GM19239 (cell line): ENCODE data around the gene B3GLCT.
"Not testable (repeated sequence)": the region's sequence is repeated elsewhere in the genome, so short reads cannot be mapped to it uniquely, and the experiment has no call there.

ENCODE experiments used
- DNase-seq: peaks from one replicate; pipeline ENCODE4 v3.0.0; 2011; ENCODE audit warnings: low spot score; ENCODE audit not compliant: insufficient read length
- FAIRE-seq: peaks from 2 replicates; lab custom pipeline; 2011; peaks lifted over from hg19 to GRCh38; lab: Jason Lieb, UNC

Gene B3GLCT

DNA sequence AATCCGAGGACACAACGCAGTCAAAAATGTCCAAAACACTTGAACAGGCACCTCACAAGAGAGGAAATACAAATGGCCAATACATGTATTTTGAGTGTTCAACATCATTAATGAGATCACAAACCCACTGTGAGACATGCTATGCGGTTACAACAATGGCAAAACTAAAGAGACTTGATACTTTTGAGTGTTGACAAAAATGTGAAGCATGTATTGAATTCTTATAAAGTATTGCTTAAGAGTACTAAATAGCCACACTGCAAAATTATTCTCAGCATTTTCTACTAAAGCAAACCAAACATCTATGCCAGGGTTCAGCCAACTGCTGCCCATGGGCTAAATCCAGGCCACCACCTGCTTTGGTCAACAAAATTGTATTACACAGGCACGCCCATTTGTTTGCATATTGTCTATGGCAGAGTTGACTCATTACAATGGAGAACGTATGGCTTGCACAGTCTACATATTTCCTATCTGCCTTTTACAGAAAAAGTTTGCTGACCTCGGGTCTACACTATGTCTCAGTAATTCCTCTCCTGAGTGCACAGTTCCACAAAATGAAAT, 135.3 kb downstream of the B3GLCT start:
- FAIRE-seq (no peak), DNase-seq (no peak)

DNA sequence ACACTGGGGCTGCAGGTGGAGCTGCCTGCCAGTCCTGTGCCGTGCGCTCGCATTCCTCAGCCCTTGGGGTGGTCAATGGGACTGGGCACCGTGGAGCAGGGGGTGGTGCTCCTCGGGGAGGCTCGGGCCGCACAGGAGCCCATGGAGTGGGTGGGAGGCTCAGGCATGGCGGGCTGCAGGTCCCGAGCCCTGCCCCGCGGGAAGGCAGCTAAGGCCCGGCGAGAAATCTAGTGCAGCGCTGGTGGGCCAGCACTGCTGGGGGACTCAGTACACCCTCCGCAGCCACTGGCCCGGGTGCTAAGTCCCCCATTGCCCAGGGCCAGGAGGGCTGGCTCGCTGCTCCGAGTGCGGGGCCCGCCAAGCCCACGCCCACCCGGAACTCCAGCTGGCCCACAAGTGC, 139.8 kb downstream of the B3GLCT start:
- FAIRE-seq, DNase-seq: not testable (repeated sequence)

DNA sequence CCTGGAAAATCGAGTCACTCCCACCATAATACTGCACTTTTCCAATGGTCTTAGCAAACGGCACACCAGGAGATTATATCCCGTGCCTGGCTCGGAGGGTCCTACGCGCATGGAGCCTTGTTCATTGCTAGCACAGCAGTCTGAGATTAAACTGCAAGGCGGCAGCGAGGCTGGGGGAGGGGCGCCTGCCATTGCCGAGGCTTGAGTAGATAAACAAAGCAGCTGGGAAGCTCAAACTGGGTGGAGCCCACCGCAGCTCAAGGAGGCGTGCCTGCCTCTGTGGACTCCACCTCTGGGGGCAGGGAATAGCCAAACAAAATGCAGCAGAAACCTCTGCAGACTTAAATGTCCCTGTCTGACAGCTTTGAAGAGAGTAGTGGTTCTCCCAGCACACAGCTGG, 141.1 kb downstream of the B3GLCT start:
- FAIRE-seq = not testable (repeated sequence)

DNA sequence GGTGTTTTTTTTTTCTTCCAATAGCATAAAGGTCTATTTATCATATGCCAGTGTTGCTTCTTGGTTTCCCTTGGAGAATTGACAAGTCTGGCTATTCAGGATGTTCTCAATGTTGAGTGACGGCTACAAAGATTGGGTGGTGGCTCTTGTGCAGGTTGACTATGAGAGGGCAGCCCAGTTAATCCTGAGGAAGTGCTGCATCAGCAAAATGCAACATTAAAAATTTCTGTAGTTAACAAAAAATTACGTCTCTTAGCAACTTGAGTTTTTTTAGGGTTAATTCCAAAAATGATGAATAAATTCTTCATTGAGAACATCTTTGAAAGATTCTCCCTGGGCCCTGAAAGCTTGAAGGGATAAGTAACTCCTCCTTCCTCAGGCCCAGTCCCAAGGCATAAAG, 147.1 kb downstream of the B3GLCT start:
- FAIRE-seq (no peak), DNase-seq (no peak)

More for the DNA sequence above, 141.1 kb downstream of the B3GLCT start:
- not testable (repeated sequence) for DNase-seq

DNA sequence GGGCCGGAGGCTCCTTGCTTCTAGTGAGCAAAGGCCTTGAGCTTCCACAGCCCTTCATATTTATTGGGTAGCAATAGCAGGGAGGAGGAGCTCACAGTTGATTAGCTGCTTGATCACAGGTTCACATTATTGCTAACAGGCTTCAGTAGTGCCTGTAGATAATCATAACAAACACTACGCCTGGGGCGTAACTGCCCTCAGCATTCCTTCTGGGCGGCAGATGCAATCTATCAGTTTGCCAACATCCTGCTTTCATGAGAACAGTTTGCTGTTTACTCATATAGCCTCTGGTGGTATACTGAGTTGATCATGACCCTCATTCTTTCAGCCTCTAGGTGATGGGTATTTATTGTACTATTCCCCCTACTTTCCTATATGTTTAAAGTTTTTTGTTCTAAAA, 149.4 kb downstream of the B3GLCT start:
- no peak for FAIRE-seq
- DNase-seq = no peak

DNA sequence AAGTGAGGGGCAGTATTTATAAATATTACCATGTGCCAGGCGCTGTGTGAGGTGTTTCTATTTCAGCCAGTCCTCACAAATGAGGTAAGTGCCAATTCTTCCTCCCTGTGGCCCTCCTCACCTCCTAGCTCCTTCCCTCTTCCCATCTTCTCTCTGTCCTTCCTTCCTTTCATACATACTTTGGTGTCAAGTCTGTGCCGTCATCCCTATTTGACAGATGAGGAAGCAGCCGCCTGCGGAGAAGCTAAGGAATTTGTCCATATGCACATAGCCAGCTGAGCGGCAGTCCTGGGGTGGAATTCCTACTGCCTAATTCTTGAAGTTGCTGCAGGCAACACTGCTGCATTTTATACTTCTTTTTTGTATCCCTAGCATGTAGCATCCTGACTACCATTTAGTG, 150.8 kb downstream of the B3GLCT start:
- DNase-seq (no peak), FAIRE-seq (no peak)

DNA sequence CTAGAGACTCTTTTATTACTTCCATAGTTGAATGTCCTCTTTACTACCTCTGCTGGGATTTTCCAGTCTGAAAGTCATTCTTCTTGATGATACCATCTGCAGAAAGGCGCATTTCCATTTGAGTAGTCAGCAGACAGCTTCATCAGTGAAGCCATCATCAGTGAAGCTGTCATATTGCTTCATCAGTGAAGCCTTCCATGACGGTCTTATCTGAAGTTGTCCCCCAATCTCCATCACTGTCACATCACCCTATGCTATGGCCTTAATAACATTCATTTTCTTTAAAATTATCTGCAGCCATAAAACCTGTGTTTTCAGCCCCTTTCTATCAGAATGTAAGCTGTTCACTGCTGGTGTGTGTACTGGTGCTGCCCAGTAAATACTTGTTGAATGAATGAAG, 151.6 kb downstream of the B3GLCT start:
- FAIRE-seq (no peak), DNase-seq (no peak)

DNA sequence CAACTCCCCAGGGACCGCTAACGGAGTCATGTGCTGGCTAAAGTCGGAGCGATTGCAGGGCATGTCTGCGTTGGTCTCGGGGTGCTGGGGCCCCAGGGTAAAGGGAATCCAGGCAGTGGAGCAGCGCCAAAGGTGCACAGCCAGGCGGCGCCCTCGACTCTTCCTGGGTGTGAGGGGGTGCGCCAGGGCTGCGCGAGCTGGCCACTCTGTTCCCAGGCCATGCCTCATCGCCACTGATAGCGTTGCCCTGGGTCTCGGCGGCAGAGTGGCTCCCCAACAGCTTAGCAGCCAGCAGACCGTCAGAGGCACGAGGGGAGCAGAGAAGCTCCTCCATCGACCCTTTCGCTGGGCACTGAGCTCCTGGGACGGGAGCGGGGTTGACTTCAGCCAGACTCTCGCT, 152.7 kb downstream of the B3GLCT start:
- DNase-seq (no peak), FAIRE-seq (no peak)

DNA sequence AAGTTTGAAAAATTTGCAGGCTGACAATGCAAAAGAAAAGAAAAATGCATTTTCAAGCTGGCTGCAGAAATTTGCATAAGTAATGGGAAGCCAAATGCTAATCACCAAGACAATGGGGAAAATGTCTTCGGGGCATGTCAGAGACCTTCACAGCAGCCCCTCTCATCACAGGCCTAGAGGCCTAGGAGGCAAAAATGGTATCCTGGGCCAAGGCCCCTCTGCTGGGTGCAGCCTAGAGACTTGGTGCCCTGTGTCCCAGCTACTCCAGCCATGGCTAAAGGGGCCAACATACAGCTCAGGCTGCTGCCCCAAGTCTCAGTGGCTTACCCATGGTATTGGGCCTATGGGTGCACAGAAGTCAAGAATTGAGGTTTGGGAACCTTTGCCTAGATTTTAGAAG, 155.2 kb downstream of the B3GLCT start:
- DNase-seq (no peak), FAIRE-seq (no peak)

DNA sequence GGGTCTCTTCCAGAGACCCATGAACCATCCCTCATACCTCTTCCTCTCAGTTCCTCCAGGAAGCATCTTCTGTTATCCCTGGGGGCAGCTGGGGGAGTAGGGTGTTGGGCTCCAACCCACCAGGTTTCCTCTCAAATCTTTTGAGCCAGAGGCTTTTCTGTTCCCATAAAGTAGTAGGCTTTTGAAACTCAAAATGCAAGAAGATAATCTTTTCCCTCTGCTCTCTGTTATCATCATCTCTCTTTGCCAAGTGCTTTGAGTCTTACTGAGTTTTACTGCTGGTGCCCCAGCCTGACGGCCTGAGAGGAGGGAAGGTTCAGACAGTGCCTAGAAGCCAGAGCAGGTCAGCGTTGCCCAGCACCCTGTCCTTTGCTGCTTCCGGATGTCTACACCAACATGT, 157.2 kb downstream of the B3GLCT start:
- FAIRE-seq (no peak), DNase-seq (no peak)

DNA sequence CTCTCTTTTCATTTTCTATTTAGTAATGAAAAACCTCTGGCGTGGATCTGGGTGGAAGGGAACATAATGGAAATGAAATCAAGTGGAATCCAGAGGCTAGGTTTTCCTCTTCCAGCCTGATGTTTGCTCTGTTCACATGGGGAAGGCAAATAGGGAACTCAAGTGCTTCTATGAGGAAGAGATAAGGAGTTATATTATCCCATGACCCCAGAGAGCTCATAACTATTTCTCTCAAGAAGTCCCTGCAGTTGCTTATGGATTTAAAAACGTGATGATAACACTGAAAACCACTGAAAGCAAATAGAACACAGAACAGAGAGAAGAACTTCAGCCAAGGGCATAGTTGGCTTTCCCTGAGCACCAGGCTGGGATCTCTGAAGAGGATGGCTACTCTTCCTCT, 157.8 kb downstream of the B3GLCT start:
- no peak for DNase-seq
- no peak for FAIRE-seq

DNA sequence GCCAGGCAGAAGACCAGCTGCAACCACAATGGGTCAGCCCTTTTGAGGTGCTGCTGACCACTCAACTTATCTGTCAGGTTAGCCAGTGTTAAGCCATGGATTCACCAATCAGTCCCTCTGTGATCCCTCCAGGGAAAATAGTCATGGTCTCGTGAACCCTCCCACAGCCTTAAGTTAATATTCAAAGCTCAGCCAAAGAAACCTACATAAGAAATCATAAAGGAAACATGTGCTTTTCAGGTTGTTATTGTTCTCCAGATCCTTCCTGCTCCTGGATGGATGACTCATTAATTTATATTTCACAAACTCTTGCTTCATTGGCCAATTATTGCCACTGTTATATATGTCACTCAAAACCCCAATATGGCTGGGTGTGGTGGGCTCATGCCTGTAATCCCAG, 161.9 kb downstream of the B3GLCT start:
- no peak for FAIRE-seq

DNA sequence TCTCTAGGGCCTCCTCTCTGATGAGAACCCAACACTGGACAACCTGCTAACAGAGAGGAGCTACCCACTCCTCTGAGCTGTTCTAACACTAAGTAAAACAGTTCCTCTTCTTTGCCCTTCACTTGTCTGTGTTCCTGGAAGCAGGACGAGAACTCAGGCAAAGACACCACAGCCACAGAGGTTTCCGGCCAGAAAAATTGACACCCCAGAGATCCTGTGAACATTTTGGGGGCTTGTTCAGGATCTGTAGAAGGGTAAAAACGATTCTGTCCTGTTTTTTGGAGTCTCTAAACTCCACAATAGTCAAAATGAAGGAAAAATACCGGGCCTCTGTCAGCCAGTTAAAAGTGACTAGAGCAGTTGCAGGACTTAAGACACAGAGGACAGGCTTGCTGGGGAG, 165.9 kb downstream of the B3GLCT start:
- FAIRE-seq = no peak

More for the DNA sequence above, 161.9 kb downstream of the B3GLCT start:
- DNase-seq = no peak

DNA sequence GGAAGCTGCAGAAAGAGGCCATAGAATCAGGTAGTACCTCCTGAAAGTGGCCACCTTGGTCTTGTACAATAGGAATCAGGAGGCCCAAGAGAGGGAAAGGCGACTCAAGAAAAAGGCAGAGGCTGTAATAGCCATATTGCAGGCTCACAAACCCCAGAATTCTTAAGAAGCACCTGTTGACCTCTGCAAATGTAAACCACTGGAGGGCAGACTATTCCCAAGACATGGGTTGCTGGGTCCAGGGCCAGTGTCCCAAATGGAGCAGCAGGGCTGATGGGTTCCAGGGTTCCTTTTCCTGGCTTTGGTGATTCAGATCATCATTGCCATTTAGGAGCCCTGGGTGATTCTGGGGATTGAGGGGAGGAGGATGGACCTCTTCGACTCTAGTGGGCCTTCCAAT, 167.6 kb downstream of the B3GLCT start:
- DNase-seq = no peak
- FAIRE-seq = no peak

More for the DNA sequence above, 165.9 kb downstream of the B3GLCT start:
- no peak for DNase-seq

DNA sequence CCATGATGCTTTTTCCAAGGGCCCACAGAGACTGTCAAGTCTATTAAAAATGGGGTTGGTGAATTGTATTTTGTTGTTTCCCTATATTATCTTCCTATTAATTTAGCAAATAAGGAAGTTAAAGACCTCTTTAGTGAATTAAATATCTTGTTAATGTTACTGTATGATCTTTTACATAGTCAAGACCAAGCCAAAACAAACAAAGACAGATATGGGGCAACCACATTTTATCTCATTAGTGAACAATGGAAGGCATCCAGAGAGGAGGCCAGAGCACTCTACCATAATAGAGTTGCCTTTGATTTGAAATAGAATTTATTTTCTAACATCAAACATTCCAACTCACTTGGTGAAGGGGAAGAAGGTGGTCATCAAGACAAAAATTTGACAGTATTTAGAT, 169.4 kb downstream of the B3GLCT start:
- DNase-seq (no peak), FAIRE-seq (no peak)

DNA sequence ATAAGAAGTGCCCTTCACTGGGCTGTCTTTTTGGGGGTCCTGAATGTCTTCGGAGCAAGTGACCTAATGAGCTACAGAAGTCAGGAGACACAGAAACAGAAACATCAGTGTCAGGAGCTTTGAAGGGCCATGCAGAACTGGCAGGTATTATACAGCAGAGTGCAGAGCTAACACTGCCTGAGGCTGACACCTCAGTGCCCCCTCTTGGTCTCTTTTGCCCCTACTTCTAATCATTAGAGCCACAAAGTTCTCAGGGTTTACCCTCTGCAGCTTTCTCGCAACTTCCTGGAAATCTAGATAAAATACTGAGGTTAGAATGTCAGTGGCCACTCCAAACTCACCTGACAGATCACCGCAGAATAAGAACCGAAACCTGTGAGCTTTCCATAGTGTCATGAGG, 172.7 kb downstream of the B3GLCT start:
- no peak for FAIRE-seq
- DNase-seq = no peak

DNA sequence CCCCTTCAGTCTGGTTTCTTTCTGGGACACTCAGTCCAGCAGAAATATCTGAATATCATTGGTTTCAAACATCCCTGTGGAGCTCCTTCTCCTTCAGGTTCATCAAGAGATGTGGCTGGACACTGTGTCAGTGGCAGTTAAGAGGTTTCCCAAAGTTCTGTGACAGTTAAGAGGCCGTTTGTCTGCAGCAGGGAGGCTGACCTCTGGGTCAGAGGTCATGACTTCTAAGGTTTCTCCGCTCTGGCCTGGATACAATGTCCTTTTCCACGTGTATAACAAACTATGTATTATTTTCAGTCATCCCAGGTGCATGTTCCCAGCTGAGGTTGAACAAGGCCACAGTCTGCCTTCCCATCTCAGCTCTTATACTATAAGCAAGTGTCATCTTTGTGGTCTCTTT, 174.9 kb downstream of the B3GLCT start:
- FAIRE-seq = no peak

DNA sequence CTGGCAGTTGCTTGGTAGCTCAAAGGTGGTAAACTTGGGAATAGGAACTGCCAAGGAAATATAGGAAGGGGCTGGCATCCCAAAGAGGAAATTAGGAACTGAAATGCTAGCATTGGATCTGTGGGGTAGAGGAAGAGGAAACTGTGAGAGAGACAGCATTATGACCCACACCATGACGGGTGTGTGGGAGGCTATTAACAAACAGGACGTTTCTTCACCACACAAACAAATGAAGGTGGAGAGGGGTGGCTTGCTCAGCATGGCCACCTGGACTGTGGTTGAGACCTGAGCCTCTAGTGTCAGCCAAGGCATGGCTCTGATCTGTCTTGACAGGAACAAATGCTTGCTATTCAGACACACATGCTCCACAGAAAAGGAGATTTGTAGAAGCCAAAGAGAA, 178.2 kb downstream of the B3GLCT start:
- DNase-seq = no peak
- no peak for FAIRE-seq

More for the DNA sequence above, 174.9 kb downstream of the B3GLCT start:
- DNase-seq = no peak

DNA sequence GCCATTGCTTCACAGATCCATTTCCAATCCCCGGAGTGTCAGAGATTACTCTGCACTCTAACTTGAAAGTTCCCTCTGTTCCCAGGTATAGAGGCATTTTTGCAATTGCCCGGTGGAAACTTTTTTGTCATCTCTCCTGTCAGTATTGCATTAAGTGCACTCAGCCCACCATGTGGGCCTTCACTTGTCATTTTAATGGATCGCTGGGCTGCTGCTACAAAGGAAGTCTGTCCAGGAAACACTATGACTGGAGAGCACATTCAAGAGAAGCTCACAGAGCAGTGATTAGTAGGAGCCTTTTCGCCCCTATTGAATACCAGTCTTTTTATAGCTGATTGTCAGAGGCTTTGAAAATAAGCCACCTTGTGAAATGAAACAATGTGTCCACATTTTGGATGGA, 180.9 kb downstream of the B3GLCT start:
- DNase-seq (no peak), FAIRE-seq (no peak)
